ENCODE data around the gene FAR2. TPM values are rescaled to one million over a fixed set of nuclear protein-coding genes. Genes with fewer than 3 reads are reported as not detected.

FAR2 gene
- total and polyA plus RNA-seq, 2 donors (not counting 1 experiment from before 2014, with no cell fraction given) = 9.2 to 10.2 TPM

- H3K27ac ChIP-seq (ENCODE audit: insufficient read depth, low read length) = no peak overlapping the region
- no peak overlapping the region for H3K4me3 ChIP-seq (replicated peaks in 1 of 4; ENCODE audit: control extremely low read depth in 1 of 4, insufficient read depth in 1 of 4, low read depth in 3 of 4, low read length in 4 of 4)
- H3K4me1 ChIP-seq (ENCODE audit: control insufficient read depth, extremely low read depth, insufficient read depth, low read length) = no peaks in the 10 kb centered on the region
- no peaks in the 10 kb centered on the region for H4K20me1 ChIP-seq (ENCODE audit: control insufficient read depth, extremely low read depth, insufficient read depth, low read length)
- no peaks in the 10 kb centered on the region for H3K27me3 ChIP-seq (ENCODE audit: control insufficient read depth, insufficient read depth, low read length)
- H3K9me3 ChIP-seq (ENCODE audit: control insufficient read depth, insufficient read depth, low read depth, low read length) = no peaks in the 10 kb centered on the region
- H3K79me2 ChIP-seq (ENCODE audit: control insufficient read depth, insufficient read depth, low read length) = no peaks in the 10 kb centered on the region
- no peak for DNase-seq (ENCODE audit: low read depth in 2 of 2)
- no peak overlapping the region for H3K9ac ChIP-seq (ENCODE audit: insufficient read depth, low read length)
- no peak overlapping the region for H2AFZ ChIP-seq (ENCODE audit: low read length)
- H3K4me2 ChIP-seq (ENCODE audit: extremely low read depth, insufficient read depth, low read length) = no peak overlapping the region
- H3K36me3 ChIP-seq (ENCODE audit: control insufficient read depth, insufficient read depth, low read length) = no peaks in the 10 kb centered on the region
- no peak for TF ChIP-seq EZH2 (IDR thresholded peaks at IDR 0.05; ENCODE audit: low read length, missing control alignments)
- TF ChIP-seq CTCF (conservative IDR thresholded peaks at IDR 0.05 in 1 of 2, IDR thresholded peaks at IDR 0.05 in 1 of 2; ENCODE audit: low read depth in 1 of 2, low read length in 2 of 2) = no peak
These were observed 55.4 kb downstream of the FAR2 start for GRCh38 chr12:29204521-29204920.

- no peak overlapping the region for H3K27ac ChIP-seq (ENCODE audit: insufficient read depth, low read length)
- no peak overlapping the region for H3K9ac ChIP-seq (ENCODE audit: insufficient read depth, low read length)
- TF ChIP-seq EZH2 (IDR thresholded peaks at IDR 0.05; ENCODE audit: low read length, missing control alignments) (no peak), CTCF (conservative IDR thresholded peaks at IDR 0.05 in 1 of 2, IDR thresholded peaks at IDR 0.05 in 1 of 2; ENCODE audit: low read depth in 1 of 2, low read length in 2 of 2) (no peak)
- no peaks in the 10 kb centered on the region for H3K9me3 ChIP-seq (ENCODE audit: control insufficient read depth, insufficient read depth, low read depth, low read length)
- H3K4me2 ChIP-seq (ENCODE audit: extremely low read depth, insufficient read depth, low read length) = no peak overlapping the region
- H2AFZ ChIP-seq (ENCODE audit: low read length) = no peak overlapping the region
- H3K27me3 ChIP-seq (ENCODE audit: control insufficient read depth, insufficient read depth, low read length) = no peaks in the 10 kb centered on the region
- H3K4me3 ChIP-seq (replicated peaks in 1 of 4; ENCODE audit: control extremely low read depth in 1 of 4, insufficient read depth in 1 of 4, low read depth in 3 of 4, low read length in 4 of 4) = no peak overlapping the region
- peak in 1 of 2 donors; percentile 24 for DNase-seq (ENCODE audit: low read depth in 2 of 2)
- no peaks in the 10 kb centered on the region for H3K4me1 ChIP-seq (ENCODE audit: control insufficient read depth, extremely low read depth, insufficient read depth, low read length)
- no peaks in the 10 kb centered on the region for H3K79me2 ChIP-seq (ENCODE audit: control insufficient read depth, insufficient read depth, low read length)
- no peaks in the 10 kb centered on the region for H4K20me1 ChIP-seq (ENCODE audit: control insufficient read depth, extremely low read depth, insufficient read depth, low read length)
- H3K36me3 ChIP-seq (ENCODE audit: control insufficient read depth, insufficient read depth, low read length) = no peaks in the 10 kb centered on the region
These were observed 58.0 kb downstream of the FAR2 start for GRCh38 chr12:29207120-29207519.

- DNase-seq (ENCODE audit: low read depth in 2 of 2) = no peak
- Histone ChIP-seq H3K9ac (ENCODE audit: insufficient read depth, low read length) (no peak overlapping the region), H3K79me2 (ENCODE audit: control insufficient read depth, insufficient read depth, low read length) (no peaks in the 10 kb centered on the region), H3K9me3 (ENCODE audit: control insufficient read depth, insufficient read depth, low read depth, low read length) (no peaks in the 10 kb centered on the region), H3K4me1 (ENCODE audit: control insufficient read depth, extremely low read depth, insufficient read depth, low read length) (no peaks in the 10 kb centered on the region), H3K4me3 (replicated peaks in 1 of 4; ENCODE audit: control extremely low read depth in 1 of 4, insufficient read depth in 1 of 4, low read depth in 3 of 4, low read length in 4 of 4) (no peak overlapping the region), H3K27ac (ENCODE audit: insufficient read depth, low read length) (no peak overlapping the region), H3K27me3 (ENCODE audit: control insufficient read depth, insufficient read depth, low read length) (no peaks in the 10 kb centered on the region), H4K20me1 (ENCODE audit: control insufficient read depth, extremely low read depth, insufficient read depth, low read length) (no peaks in the 10 kb centered on the region), H3K4me2 (ENCODE audit: extremely low read depth, insufficient read depth, low read length) (no peak overlapping the region), H2AFZ (ENCODE audit: low read length) (no peak overlapping the region), H3K36me3 (ENCODE audit: control insufficient read depth, insufficient read depth, low read length) (no peaks in the 10 kb centered on the region)
- TF ChIP-seq EZH2 (IDR thresholded peaks at IDR 0.05; ENCODE audit: low read length, missing control alignments) (no peak), CTCF (conservative IDR thresholded peaks at IDR 0.05 in 1 of 2, IDR thresholded peaks at IDR 0.05 in 1 of 2; ENCODE audit: low read depth in 1 of 2, low read length in 2 of 2) (no peak)
These were observed 59.0 kb downstream of the FAR2 start for GRCh38 chr12:29208060-29208459.

Data from fibroblast of lung (primary cell).